HG03442 (cell line): ENCODE results near the gene SKAP2.

Experiments used
- ATAC-seq: cut with Tn5 transposase; IDR thresholded peaks from one replicate; pipeline ENCODE4 v1.9.1; 2021; ENCODE audit warnings: mild to moderate bottlenecking, moderate library complexity; ENCODE audit not compliant: unreplicated experiment

The SKAP2 gene

GRCh38 chr7:26642416-26642815 is 222.0 kb downstream of the SKAP2 start:
- no peak for ATAC-seq

GRCh38 chr7:26639695-26640094 is 224.7 kb downstream of the SKAP2 start:
- no peak for ATAC-seq

GRCh38 chr7:26639111-26639510 is 225.3 kb downstream of the SKAP2 start:
- ATAC-seq, result no peak

GRCh38 chr7:26638140-26638539 is 226.2 kb downstream of the SKAP2 start:
- ATAC-seq, result no peak

GRCh38 chr7:26637610-26638009 is 226.8 kb downstream of the SKAP2 start:
- no peak for ATAC-seq

GRCh38 chr7:26636808-26637207 is 227.6 kb downstream of the SKAP2 start:
- no peak for ATAC-seq

- no peak for ATAC-seq
Observed at GRCh38 chr7:26633557-26633956, 230.8 kb downstream of the SKAP2 start.

GRCh38 chr7:26631601-26632000 is 232.8 kb downstream of the SKAP2 start:
- no peak for ATAC-seq

GRCh38 chr7:26630941-26631580 is 233.3 kb downstream of the SKAP2 start:
- no peak for ATAC-seq

- ATAC-seq, result no peak
Observed at GRCh38 chr7:26630361-26630760, 234.0 kb downstream of the SKAP2 start.

GRCh38 chr7:26629696-26630095 is 234.7 kb downstream of the SKAP2 start:
- ATAC-seq, result no peak

GRCh38 chr7:26627891-26628341 is 236.5 kb downstream of the SKAP2 start:
- no peak for ATAC-seq

- no peak for ATAC-seq
Observed at GRCh38 chr7:26627221-26627620, 237.2 kb downstream of the SKAP2 start.

- ATAC-seq, result no peak
Observed at GRCh38 chr7:26626687-26627086, 237.7 kb downstream of the SKAP2 start.

GRCh38 chr7:26626156-26626555 is 238.2 kb downstream of the SKAP2 start:
- no peak for ATAC-seq

- ATAC-seq, result no peak
Observed at GRCh38 chr7:26625286-26625685, 239.1 kb downstream of the SKAP2 start.

GRCh38 chr7:26624839-26625238 is 239.6 kb downstream of the SKAP2 start:
- ATAC-seq, result no peak

GRCh38 chr7:26624431-26624830 is 240.0 kb downstream of the SKAP2 start:
- ATAC-seq, result no peak

- no peak for ATAC-seq
Observed at GRCh38 chr7:26620352-26620751, 244.0 kb downstream of the SKAP2 start.

GRCh38 chr7:26619348-26619984 is 244.9 kb downstream of the SKAP2 start:
- ATAC-seq, result no peak

GRCh38 chr7:26618898-26619297 is 245.5 kb downstream of the SKAP2 start:
- no peak for ATAC-seq

GRCh38 chr7:26618449-26618848 is 245.9 kb downstream of the SKAP2 start:
- ATAC-seq, result no peak
